B cell (primary cell): Measurements from ENCODE around the gene ULBP2. TPM values are rescaled to one million over a fixed set of nuclear protein-coding genes. Genes with fewer than 3 reads are reported as not detected.

Experiments
- ATAC-seq: fragments of 200-7000 bp; cut with Tn5 transposase; one replicate; pipeline ENCODE4 v1.10.0; 2021; ENCODE audit warnings: low read depth, mild to moderate bottlenecking, moderate number of reproducible peaks, moderate library complexity
- CTCF ChIA-PET: fragments of 350-600 bp; sonication (Branson Sonifier 250); formaldehyde crosslinking; loops from one replicate; lab custom pipeline; 2021; ENCODE audit warnings: antibody characterized with exemption, inconsistent platforms; lab: Charles Lee
- POLR2A ChIA-PET: fragments of 350-600 bp; sonication (Branson Sonifier 250); formaldehyde crosslinking; loops from one replicate; lab custom pipeline; 2021; ENCODE audit warnings: antibody characterized with exemption; lab: Charles Lee
- DNase-seq: peaks from one replicate; pipeline ENCODE4 v3.0.0; 2013
- H2AFZ ChIP-seq: 2 replicates; pipeline ENCODE4 v1.6.1; 2012; ENCODE audit warnings: mild to moderate bottlenecking, low read depth, low read length; ENCODE audit not compliant: insufficient read depth, poor library complexity, severe bottlenecking
- H3K27ac ChIP-seq, 2 donors: 1 replicate in 1 of 2; 2 replicates in 1 of 2; pipeline ENCODE4 v1.5.1; 2012 to 2013; ENCODE audit warnings: low read length in 2 of 2, mild to moderate bottlenecking in 2 of 2, moderate library complexity in 1 of 2
- H3K27me3 ChIP-seq, 4 experiments: fragments of 200-600 bp in 1 of 4; sonication (generic) in 1 of 4; replicated peaks in 1 of 4; 1 replicate in 2 of 4; 2 replicates in 2 of 4; pipeline versions ENCODE4 v1.6.1 to v1.7.0; 2013 to 2016; ENCODE audit warnings: low read length in 3 of 4, mild to moderate bottlenecking in 2 of 4, mixed read lengths in 1 of 4, moderate library complexity in 1 of 4; ENCODE audit not compliant: insufficient read depth in 4 of 4, control insufficient read depth in 3 of 4; ENCODE audit errors: control extremely low read depth in 1 of 4
- H3K36me3 ChIP-seq, 2 experiments: replicated peaks in 1 of 2; 1 replicate in 1 of 2; 2 replicates in 1 of 2; pipeline versions ENCODE4 v1.6.1 to v1.7.1; 2013; ENCODE audit warnings: low read length in 1 of 2; ENCODE audit not compliant: insufficient read depth in 2 of 2, control insufficient read depth in 1 of 2; ENCODE audit errors: control extremely low read depth in 1 of 2, extremely low read depth in 1 of 2
- H3K4me1 ChIP-seq, 2 donors: fragments of 200-600 bp in 1 of 2; sonication (generic) in 1 of 2; 1 replicate in 1 of 2; 2 replicates in 1 of 2; pipeline versions ENCODE4 v1.5.1 to v1.6.1; 2013 to 2017; ENCODE audit warnings: low read length in 2 of 2; ENCODE audit not compliant: control insufficient read depth in 2 of 2, insufficient read depth in 2 of 2
- H3K4me2 ChIP-seq: replicated peaks from 2 replicates; pipeline ENCODE3; 2012; ENCODE audit warnings: mild to moderate bottlenecking, low read depth, low read length; ENCODE audit not compliant: poor library complexity, severe bottlenecking
- H3K4me3 ChIP-seq, 5 experiments: fragments of 200-600 bp in 1 of 5; sonication (generic) in 1 of 5; 1 replicate in 3 of 5; 2 replicates in 2 of 5; pipeline versions ENCODE4 v1.5.1 to v1.7.0; 2011 to 2016; ENCODE audit warnings: low read length in 4 of 5, mild to moderate bottlenecking in 4 of 5, low read depth in 2 of 5, control low read depth in 1 of 5, moderate library complexity in 1 of 5; ENCODE audit not compliant: insufficient read depth in 1 of 5; ENCODE audit errors: control extremely low read depth in 1 of 5, extremely low read depth in 1 of 5
- H3K79me2 ChIP-seq: fragments of 200-600 bp; sonication (generic); one replicate; pipeline ENCODE4 v1.6.0; 2016; ENCODE audit warnings: low read length; ENCODE audit not compliant: control insufficient read depth, insufficient read depth
- H3K9ac ChIP-seq: fragments of 200-600 bp; sonication (generic); 2 replicates; pipeline ENCODE4 v1.6.1; 2017; ENCODE audit warnings: mild to moderate bottlenecking, low read length, moderate library complexity
- H3K9me3 ChIP-seq, 3 donors: one replicate each; pipeline versions ENCODE4 v1.6.1 to v1.7.1; 2013; ENCODE audit warnings: low read length in 2 of 3; ENCODE audit not compliant: control insufficient read depth in 2 of 3, insufficient read depth in 1 of 3; ENCODE audit errors: control extremely low read depth in 1 of 3
- H4K20me1 ChIP-seq: 2 replicates; pipeline ENCODE4 v1.6.0; 2012; ENCODE audit warnings: mild to moderate bottlenecking, low read length; ENCODE audit not compliant: insufficient read depth, control insufficient read depth, poor library complexity, severe bottlenecking
- H3K27ac Mint-ChIP-seq: one replicate; pipeline ENCODE4 v1.8.0; 2021; ENCODE audit warnings: mixed read lengths
- H3K27me3 Mint-ChIP-seq: one replicate; pipeline ENCODE4 v1.8.0; 2021; ENCODE audit warnings: mixed read lengths
- H3K4me1 Mint-ChIP-seq: one replicate; pipeline ENCODE4 v1.8.0; 2021; ENCODE audit warnings: mixed read lengths
- H3K4me3 Mint-ChIP-seq: one replicate; pipeline ENCODE4 v1.8.0; 2021; ENCODE audit warnings: mixed read lengths
- H3K9me3 Mint-ChIP-seq: one replicate; pipeline ENCODE4 v1.8.0; 2022; ENCODE audit warnings: mixed read lengths; ENCODE audit not compliant: insufficient read depth
- CTCF ChIP-seq: fragments of 200-600 bp; IDR thresholded peaks from one replicate; pipeline ENCODE4 v1.8.0; 2022; ENCODE audit warnings: antibody characterized with exemption, mild to moderate bottlenecking
- EZH2 ChIP-seq: IDR thresholded peaks from 2 replicates; pipeline ENCODE4 v1.6.1; 2012; ENCODE audit warnings: borderline replicate concordance, low read depth, mild to moderate bottlenecking, moderate library complexity, low read length; ENCODE audit not compliant: insufficient read depth, poor library complexity, severe bottlenecking
- WGBS: methylation state at CpG from one replicate; pipeline ENCODE4 v1.1.5; 2013; ENCODE audit warnings: missing lambda C conversion rate; ENCODE audit not compliant: insufficient coverage; 5-methylcytosine and 5-hydroxymethylcytosine counted together
- intact Hi-C: fragments of 100-400 bp; cut with micrococcal nuclease; formaldehyde crosslinking; loops from one replicate; pipeline ENCODE4 v1.10.0; 2022
- polyA plus RNA-seq: library from polyadenylated mRNA; depleted of rRNA; stranded (reverse); fragments of >200 nt; gene quantifications from 2 replicates; pipeline ENCODE4 v1.2.3, GENCODE V29; 2012
- total RNA-seq, 2 donors: library from RNA; stranded (reverse); fragments of 120-200 nt in 1 of 2; gene quantifications; 1 replicate in 1 of 2; 2 replicates in 1 of 2; pipeline versions ENCODE4 v1.2.3 to v1.2.4, GENCODE V29; 2013 to 2022

Gene ULBP2
- total and polyA plus RNA-seq, 2 donors (not counting 1 experiment from before 2014, with no cell fraction given): 0.31 TPM; not detected in 1

GRCh38 chr6:149987602-149988107 is 45.8 kb downstream of the ULBP2 start:
- no peaks in the 10 kb centered on the region for H3K36me3 ChIP-seq
- Mint-ChIP-seq H3K9me3 (no peaks in the 10 kb centered on the region), H3K27ac (no peak overlapping the region), H3K27me3 (peaks cover 82% of the 10 kb centered on the region), H3K4me1 (peaks cover 31% of the 10 kb centered on the region), H3K4me3 (no peak overlapping the region)
- no peak overlapping the region for H3K9ac ChIP-seq
- H3K27ac ChIP-seq: no peak overlapping the region
- no peak overlapping the region for H2AFZ ChIP-seq
- DNase-seq (no peak), ATAC-seq (no peak)
- ChIA-PET POLR2A (no interaction called here), CTCF (interaction anchor here (1.4 to 1.8 kb wide), 2 partner anchors 19 to 36 kb away, joined by 3 read pairs; no protein-coding TSS in a partner anchor)
- H3K27me3 ChIP-seq: peaks cover 0 to 90% (median 77%) of the 10 kb centered on the region in 4 experiments
- intact Hi-C loops: no loop called here
- TF ChIP-seq CTCF (no peak), EZH2 (no peak)
- H3K4me1 ChIP-seq: peaks cover 29 to 40% of the 10 kb centered on the region in 2 donors
- H3K4me2 ChIP-seq: no peak overlapping the region
- no peak overlapping the region for H3K4me3 ChIP-seq
- WGBS: no CpG with 5 or more reads among the region's 2 CpGs
- peaks cover 5% of the 10 kb centered on the region for H4K20me1 ChIP-seq
- peaks cover 0 to 37% (median 13%) of the 10 kb centered on the region in 3 donors for H3K9me3 ChIP-seq
- no peaks in the 10 kb centered on the region for H3K79me2 ChIP-seq

GRCh38 chr6:149988550-149989346 is 46.9 kb downstream of the ULBP2 start:
- ATAC-seq (no peak), DNase-seq (peak; percentile 43)
- H3K4me3 Mint-ChIP-seq: no peak overlapping the region
- TF ChIP-seq EZH2: no peak
- no peak for TF ChIP-seq CTCF
- H4K20me1 ChIP-seq: peaks cover 5% of the 10 kb centered on the region
- H3K4me2 ChIP-seq: no peak overlapping the region
- peaks cover 31% of the 10 kb centered on the region for H3K4me1 Mint-ChIP-seq
- H3K27me3 ChIP-seq: peaks cover 0 to 83% (median 70%) of the 10 kb centered on the region in 4 experiments
- H3K4me3 ChIP-seq: no peak overlapping the region
- POLR2A ChIA-PET: no interaction called here
- no peak overlapping the region for H2AFZ ChIP-seq
- H3K9me3 Mint-ChIP-seq: no peaks in the 10 kb centered on the region
- H3K27ac ChIP-seq: no peak overlapping the region
- WGBS: 14% methylated on average over 8 of the region's 17 CpGs
- H3K9me3 ChIP-seq: peaks cover 0 to 37% (median 13%) of the 10 kb centered on the region in 3 donors
- peaks cover 29 to 40% of the 10 kb centered on the region in 2 donors for H3K4me1 ChIP-seq
- H3K79me2 ChIP-seq: no peaks in the 10 kb centered on the region
- CTCF ChIA-PET: interaction anchor here (1.8 kb wide), 1 partner anchor 18 kb away, joined by 3 read pairs; no protein-coding TSS in a partner anchor
- peak overlapping the region; percentile 42 for H3K27ac Mint-ChIP-seq
- no peak overlapping the region for H3K9ac ChIP-seq
- no peaks in the 10 kb centered on the region for H3K36me3 ChIP-seq
- intact Hi-C loops: no loop called here
- peaks cover 85% of the 10 kb centered on the region for H3K27me3 Mint-ChIP-seq
